Renal cortical epithelial cell (primary cell): ENCODE results near the gene JAKMIP2. TPM values are rescaled to one million over a fixed set of nuclear protein-coding genes. Genes with fewer than 3 reads are reported as not detected.
"Not testable (repeated sequence)": the region's sequence is repeated elsewhere in the genome, so short reads cannot be mapped to it uniquely, and the experiment has no call there.

Experiments
- DNase-seq: peaks from one replicate; pipeline ENCODE4 v3.0.0-alpha.2; 2011; ENCODE audit warnings: low read depth
- total RNA-seq: library from RNA; depleted of rRNA; stranded (reverse); fragments of >200 nt; gene quantifications from 2 replicates; pipeline ENCODE4 v1.2.3, GENCODE V29; 2014

JAKMIP2 gene
- total RNA-seq, 1 donor from 2014 or later: not detected

GRCh38 chr5:147748590-147748989 lies 33.9 kb downstream of the JAKMIP2 start:
- no peak for DNase-seq

- no peak for DNase-seq
Measured at GRCh38 chr5:147746986-147747385, 35.5 kb downstream of the JAKMIP2 start.

DNA sequence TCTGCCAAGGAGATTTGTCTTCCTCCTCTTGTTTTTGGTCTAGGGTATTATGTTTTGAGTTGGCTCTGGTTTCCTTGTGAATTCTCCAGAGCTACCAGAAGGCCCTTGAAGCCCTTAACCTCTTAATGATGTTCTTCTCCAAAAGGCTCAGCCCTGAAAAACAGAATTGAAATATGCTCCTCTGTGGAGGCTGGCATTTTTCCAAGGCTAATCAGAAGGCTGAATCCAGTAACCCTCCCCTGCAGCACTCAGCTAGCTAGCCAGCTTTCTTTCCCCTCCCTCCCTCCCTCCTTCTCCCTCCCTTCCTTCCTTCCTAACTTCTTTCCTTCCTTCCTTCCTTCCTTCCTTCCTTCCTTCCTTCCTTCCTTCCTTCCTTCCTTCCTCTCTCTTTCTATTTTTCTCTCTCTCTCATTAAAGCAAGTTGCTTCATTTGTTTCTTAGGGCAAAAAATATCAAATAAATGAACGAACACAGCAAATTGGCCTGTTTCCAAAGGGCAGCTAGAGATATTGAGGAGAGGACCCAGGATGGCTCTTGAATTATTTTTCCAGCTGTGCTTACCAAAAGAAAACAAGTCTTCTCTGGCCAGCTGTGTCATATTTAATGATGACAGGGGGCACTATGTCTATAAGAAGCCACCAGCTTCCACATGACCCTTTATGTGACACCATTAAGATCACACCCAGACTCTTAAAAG lies 38.7 kb downstream of the JAKMIP2 start:
- DNase-seq: no peak

- DNase-seq: no peak
Measured at GRCh38 chr5:147743012-147743411, 39.5 kb downstream of the JAKMIP2 start.

GRCh38 chr5:147742151-147742550 lies 40.4 kb downstream of the JAKMIP2 start:
- no peak for DNase-seq

GRCh38 chr5:147740864-147741263 lies 41.7 kb downstream of the JAKMIP2 start:
- DNase-seq: no peak

DNA sequence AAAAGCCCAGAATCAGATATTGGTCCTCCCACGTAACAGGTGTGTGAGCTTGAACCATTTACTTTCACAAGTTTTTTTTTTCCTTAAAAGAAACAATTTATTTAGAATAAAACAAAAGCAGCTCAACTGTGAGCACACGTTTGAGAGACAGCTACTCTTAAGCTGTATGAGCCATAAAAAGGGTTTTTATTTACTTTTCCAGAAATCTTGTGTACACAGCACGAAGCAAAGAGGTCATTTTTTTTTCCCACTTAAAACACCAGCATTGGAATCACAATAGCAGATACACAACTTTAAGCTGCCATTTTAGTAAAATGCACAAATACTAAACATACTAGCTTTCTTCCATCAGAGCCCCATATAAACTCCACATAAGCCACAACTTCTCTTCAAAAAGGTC lies 44.6 kb downstream of the JAKMIP2 start:
- DNase-seq: no peak

- DNase-seq: no peak
Measured at GRCh38 chr5:147735621-147736125, 46.9 kb downstream of the JAKMIP2 start.

GRCh38 chr5:147734894-147735293 lies 47.6 kb downstream of the JAKMIP2 start:
- no peak for DNase-seq

- no peak for DNase-seq
Measured at GRCh38 chr5:147733075-147733474, 49.5 kb downstream of the JAKMIP2 start.

DNA sequence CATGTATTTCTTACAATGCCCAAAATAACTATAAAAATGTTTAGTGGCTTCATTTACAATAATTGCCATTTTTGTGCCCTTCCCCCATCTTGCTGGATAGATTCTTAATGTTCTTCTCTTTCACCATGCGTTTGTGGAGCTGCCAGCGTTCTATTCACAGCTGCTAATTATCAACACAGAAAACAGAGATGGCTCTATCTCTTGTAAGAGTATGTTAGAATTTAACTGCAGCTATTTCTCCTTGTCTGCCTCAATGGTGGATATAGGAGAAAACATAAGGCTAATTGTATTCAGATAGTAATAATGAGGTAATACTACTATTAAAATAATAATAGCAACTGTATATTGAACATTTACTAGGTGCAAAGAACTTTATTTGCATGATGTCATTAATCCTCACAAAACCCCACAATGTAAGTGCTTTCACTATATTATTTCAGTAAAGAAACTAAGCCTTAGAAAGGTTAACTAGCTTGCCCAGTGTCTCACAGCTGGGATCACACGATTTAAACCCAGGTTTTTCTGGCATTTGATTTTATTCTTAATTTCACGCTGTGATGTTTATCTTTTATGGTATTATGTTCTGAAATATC lies 50.1 kb downstream of the JAKMIP2 start:
- no peak for DNase-seq

DNA sequence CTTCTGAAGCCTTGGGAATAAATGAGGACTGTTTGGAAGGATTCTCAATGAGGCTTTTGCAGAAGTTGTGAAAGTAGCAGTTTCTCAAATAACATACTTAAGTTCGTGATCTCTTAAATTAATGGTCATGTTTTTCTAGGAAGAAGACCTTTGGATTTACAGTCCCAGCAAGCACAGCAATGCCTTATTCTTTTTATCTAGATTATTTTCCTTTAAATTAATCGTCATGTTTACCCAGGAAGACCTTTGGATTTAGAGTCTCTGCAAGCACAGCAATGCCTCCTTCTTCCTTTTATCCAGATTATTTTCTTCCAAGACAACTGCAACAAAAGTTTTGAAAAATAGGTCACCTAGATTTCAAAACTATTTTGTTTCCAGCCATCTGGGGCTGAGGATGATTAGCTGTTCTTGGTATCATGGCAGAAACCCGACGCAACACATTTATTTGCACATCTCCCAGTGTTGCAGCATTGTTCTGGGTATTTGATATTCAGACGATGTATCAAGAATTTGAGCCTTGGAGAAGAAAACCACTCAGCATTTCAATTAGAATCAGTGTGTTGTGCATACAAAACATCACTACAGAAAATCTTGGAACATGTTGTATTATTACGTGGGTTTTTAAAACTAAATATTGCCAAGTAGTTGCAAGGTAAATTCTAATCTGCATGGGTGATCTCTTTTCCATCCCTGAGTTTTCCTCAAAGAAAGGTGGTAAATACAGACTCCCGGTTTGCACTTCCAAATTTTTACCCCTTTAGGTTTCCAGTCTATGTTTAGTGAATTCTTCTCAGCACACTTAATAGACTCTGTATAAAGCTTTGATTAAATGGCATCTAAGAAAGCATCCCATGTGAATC lies 50.9 kb downstream of the JAKMIP2 start:
- no peak for DNase-seq

DNA sequence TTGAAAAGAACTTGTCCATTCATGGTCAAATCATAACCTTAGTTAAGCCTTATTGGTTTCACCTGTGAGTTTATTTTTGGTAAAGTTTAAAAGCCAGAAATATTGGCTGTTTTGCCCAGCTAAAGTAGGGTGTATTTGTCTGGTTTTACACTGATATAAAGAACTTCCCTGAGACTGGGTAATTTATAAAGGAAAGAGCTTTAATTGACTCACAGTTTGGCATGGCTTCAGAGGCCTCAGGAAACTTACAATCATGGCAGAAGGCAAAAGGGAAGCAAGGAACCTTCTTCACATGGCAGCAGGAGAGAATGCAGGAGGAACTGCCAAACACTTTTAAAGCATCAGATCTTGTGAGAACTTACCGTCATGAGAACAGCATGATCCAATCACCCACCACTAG lies 55.3 kb downstream of the JAKMIP2 start:
- DNase-seq: no peak

- DNase-seq: not testable (repeated sequence)
Measured at GRCh38 chr5:147721191-147721960, 61.2 kb downstream of the JAKMIP2 start.

GRCh38 chr5:147713550-147714295 lies 68.8 kb downstream of the JAKMIP2 start:
- no peak for DNase-seq

DNA sequence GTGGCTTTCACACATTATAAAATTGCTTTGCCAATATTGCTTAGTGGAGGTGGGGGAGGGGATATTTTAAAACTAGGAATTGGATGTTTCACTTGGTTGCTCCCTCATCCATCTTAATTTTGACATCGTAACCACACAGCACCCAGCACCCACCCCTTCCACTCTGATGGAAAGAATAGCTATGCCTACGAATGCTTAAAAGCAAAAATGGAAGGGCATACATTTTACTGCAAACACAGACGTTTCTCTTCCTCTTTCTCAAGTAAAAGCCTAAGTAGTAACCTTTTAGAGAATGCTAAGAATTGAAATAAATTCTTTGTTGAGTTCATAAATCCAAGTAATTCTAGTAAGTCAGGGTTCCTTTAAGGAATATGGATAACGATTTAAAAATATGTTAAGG lies 69.9 kb downstream of the JAKMIP2 start:
- no peak for DNase-seq

GRCh38 chr5:147712019-147712418 lies 70.5 kb downstream of the JAKMIP2 start:
- no peak for DNase-seq

- no peak for DNase-seq
Measured at GRCh38 chr5:147711019-147711418, 71.5 kb downstream of the JAKMIP2 start.

DNA sequence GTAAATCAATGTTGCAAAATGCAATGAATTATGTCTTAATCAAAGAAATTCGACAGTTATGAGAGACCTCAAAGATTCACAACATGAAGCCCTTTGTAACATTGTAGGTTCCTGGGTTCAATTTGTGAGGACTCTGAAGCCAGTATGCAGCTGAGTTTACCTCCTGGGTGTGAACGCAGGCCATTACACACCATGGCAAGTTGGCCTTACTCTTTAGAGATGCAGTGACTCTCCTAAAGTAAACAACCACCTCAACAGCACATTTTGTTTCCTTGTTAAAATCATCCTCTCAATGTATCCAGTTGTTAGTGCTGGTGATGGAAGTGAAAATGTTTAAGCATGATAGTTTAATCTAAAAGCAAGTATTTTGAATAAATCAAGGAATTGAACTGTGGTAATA lies 73.8 kb downstream of the JAKMIP2 start:
- DNase-seq: no peak

GRCh38 chr5:147704544-147704943 lies 78.0 kb downstream of the JAKMIP2 start:
- no peak for DNase-seq

GRCh38 chr5:147701468-147701867 lies 81.1 kb downstream of the JAKMIP2 start:
- DNase-seq: no peak
